Fibroblast of lung (primary cell): Measurements from ENCODE around the gene ZBTB7C. TPM values are rescaled to one million over a fixed set of nuclear protein-coding genes. Genes with fewer than 3 reads are reported as not detected.

ENCODE experiments used
- DNase-seq, 2 donors: peaks; one replicate each; pipeline versions ENCODE4 v3.0.0 to v3.0.0-alpha.2; 2010; ENCODE audit warnings: low read depth in 2 of 2
- H2AFZ ChIP-seq: 2 replicates; pipeline ENCODE4 v1.5.1; 2012; ENCODE audit warnings: low read length, control low read depth, inconsistent platforms
- H3K27ac ChIP-seq: 2 replicates; pipeline ENCODE4 v1.5.1; 2011; ENCODE audit warnings: low read length, control low read depth; ENCODE audit not compliant: insufficient read depth
- H3K27me3 ChIP-seq: 2 replicates; pipeline ENCODE4 v1.5.1; 2011; ENCODE audit warnings: mild to moderate bottlenecking, low read length; ENCODE audit not compliant: control insufficient read depth, insufficient read depth
- H3K36me3 ChIP-seq: 2 replicates; pipeline ENCODE4 v1.5.1; 2011; ENCODE audit warnings: low read length; ENCODE audit not compliant: control insufficient read depth, insufficient read depth
- H3K4me1 ChIP-seq: 2 replicates; pipeline ENCODE4 v1.5.1; 2011; ENCODE audit warnings: low read length; ENCODE audit not compliant: control insufficient read depth, insufficient read depth; ENCODE audit errors: extremely low read depth
- H3K4me2 ChIP-seq: 2 replicates; pipeline ENCODE4 v1.5.1; 2011; ENCODE audit warnings: low read length, control low read depth; ENCODE audit not compliant: insufficient read depth; ENCODE audit errors: extremely low read depth
- H3K4me3 ChIP-seq, 4 experiments: fragments of 200-600 bp in 1 of 4; sonication (generic) in 1 of 4; replicated peaks in 1 of 4; 2 replicates each; pipeline ENCODE4 v1.5.1; 2011 to 2016; ENCODE audit warnings: low read length in 4 of 4, low read depth in 3 of 4, mild to moderate bottlenecking in 3 of 4, control low read depth in 2 of 4, inconsistent platforms in 1 of 4, mixed read lengths in 1 of 4; ENCODE audit not compliant: insufficient read depth in 1 of 4; ENCODE audit errors: control extremely low read depth in 1 of 4
- H3K79me2 ChIP-seq: 2 replicates; pipeline ENCODE4 v1.5.1; 2012; ENCODE audit warnings: mild to moderate bottlenecking, low read length, inconsistent platforms; ENCODE audit not compliant: control insufficient read depth, insufficient read depth
- H3K9ac ChIP-seq: 2 replicates; pipeline ENCODE4 v1.5.1; 2011; ENCODE audit warnings: mild to moderate bottlenecking, low read length, control low read depth; ENCODE audit not compliant: insufficient read depth
- H3K9me3 ChIP-seq: 2 replicates; pipeline ENCODE4 v1.5.1; 2012; ENCODE audit warnings: low read depth, low read length; ENCODE audit not compliant: control insufficient read depth, insufficient read depth
- H4K20me1 ChIP-seq: 2 replicates; pipeline ENCODE4 v1.5.1; 2011; ENCODE audit warnings: low read length; ENCODE audit not compliant: control insufficient read depth, insufficient read depth; ENCODE audit errors: extremely low read depth
- EZH2 ChIP-seq: IDR thresholded peaks from 2 replicates; pipeline ENCODE4 v1.5.1; 2012; ENCODE audit warnings: low read length, control low read depth, mild to moderate bottlenecking; ENCODE audit errors: missing control alignments
- polyA plus RNA-seq, 2 donors: library from polyadenylated mRNA; depleted of rRNA in 1 of 2; stranded (reverse) in 1 of 2; unstranded in 1 of 2; fragments of >200 nt; gene quantifications; 2 replicates each; pipeline ENCODE4 v1.2.1, GENCODE V29; 2011 to 2012; ENCODE audit warnings: missing spikeins in 1 of 2
- total RNA-seq: library from RNA; depleted of rRNA; stranded (reverse); fragments of >200 nt; gene quantifications from 2 replicates; pipeline ENCODE4 v1.2.1, GENCODE V29; 2014
- TF ChIP-seq, protein P1 (sequence below), 2 donors: IDR thresholded peaks in 1 of 2; conservative IDR thresholded peaks in 1 of 2; 1 replicate in 1 of 2; 2 replicates in 1 of 2; pipeline ENCODE4 v1.5.1; 2011 to 2012; ENCODE audit warnings: low read length in 2 of 2, control low read depth in 1 of 2, inconsistent platforms in 1 of 2, low read depth in 1 of 2, mild to moderate bottlenecking in 1 of 2

ZBTB7C gene
- total and polyA plus RNA-seq, 2 donors (not counting 1 experiment from before 2014, with no cell fraction given), result 0.19 to 0.33 TPM

- Histone ChIP-seq H3K4me3 (no peak overlapping the region), H3K79me2 (no peaks in the 10 kb centered on the region), H3K36me3 (no peaks in the 10 kb centered on the region), H3K27ac (no peak overlapping the region), H3K4me1 (no peaks in the 10 kb centered on the region), H2AFZ (no peak overlapping the region), H3K9me3 (no peaks in the 10 kb centered on the region), H3K9ac (no peak overlapping the region), H3K4me2 (no peak overlapping the region), H4K20me1 (no peaks in the 10 kb centered on the region), H3K27me3 (peaks cover 2% of the 10 kb centered on the region)
- DNase-seq, result no peak
- no peak for TF ChIP-seq EZH2
- TF ChIP-seq, protein P1, sequence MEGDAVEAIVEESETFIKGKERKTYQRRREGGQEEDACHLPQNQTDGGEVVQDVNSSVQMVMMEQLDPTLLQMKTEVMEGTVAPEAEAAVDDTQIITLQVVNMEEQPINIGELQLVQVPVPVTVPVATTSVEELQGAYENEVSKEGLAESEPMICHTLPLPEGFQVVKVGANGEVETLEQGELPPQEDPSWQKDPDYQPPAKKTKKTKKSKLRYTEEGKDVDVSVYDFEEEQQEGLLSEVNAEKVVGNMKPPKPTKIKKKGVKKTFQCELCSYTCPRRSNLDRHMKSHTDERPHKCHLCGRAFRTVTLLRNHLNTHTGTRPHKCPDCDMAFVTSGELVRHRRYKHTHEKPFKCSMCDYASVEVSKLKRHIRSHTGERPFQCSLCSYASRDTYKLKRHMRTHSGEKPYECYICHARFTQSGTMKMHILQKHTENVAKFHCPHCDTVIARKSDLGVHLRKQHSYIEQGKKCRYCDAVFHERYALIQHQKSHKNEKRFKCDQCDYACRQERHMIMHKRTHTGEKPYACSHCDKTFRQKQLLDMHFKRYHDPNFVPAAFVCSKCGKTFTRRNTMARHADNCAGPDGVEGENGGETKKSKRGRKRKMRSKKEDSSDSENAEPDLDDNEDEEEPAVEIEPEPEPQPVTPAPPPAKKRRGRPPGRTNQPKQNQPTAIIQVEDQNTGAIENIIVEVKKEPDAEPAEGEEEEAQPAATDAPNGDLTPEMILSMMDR (conservative IDR thresholded peaks at IDR 0.05 in 1 of 2, IDR thresholded peaks at IDR 0.05 in 1 of 2; ENCODE audit: low read depth in 1 of 2, low read length in 2 of 2), result no peak
Measured at GRCh38 chr18:48320639-48320945, 88.6 kb downstream of the ZBTB7C start.

DNA sequence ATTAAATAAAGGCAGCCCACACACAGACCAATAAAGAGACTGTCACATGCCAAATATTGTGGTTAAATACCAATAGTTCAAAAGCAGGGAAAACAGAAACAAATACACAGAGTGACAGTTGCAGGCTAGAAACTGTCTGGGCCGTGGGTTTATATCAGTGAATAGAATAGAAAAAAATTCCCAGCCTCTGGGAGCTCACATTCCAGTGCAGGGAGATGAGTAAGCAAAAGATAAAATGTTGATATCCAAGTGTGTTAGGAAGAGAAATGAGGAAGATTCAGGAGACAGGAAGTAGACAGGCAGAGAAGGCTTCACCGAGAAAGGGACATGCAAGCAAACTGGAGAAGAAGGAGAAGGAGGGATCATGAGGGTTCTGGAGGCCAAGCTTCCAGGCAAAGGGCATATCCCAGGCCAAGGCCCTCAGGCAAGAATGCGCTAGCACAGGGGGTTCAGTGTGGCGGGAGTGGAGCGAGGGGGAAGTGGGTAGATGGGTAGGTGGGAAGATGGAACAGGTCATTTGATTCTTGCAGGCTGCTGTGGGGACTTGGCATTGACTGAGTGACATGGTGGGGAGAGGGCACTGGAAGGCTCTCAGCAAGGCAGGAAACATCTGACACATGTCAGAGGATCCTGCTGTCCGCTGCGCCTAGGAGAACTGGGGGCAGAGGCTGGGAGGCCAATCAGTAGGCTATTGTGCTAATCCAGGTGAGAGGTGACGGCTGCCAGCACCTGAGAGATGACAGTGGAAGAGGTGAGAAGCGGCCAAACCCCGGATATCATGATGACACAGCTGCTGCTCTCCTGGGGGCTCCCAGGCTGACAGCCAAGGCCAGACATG, 89.2 kb downstream of the ZBTB7C start:
- no peak overlapping the region for H2AFZ ChIP-seq
- H3K4me2 ChIP-seq, result no peak overlapping the region
- peak in 1 of 2 donors; percentile 67 for DNase-seq
- H3K79me2 ChIP-seq, result no peaks in the 10 kb centered on the region
- no peaks in the 10 kb centered on the region for H3K36me3 ChIP-seq
- no peak for TF ChIP-seq EZH2
- TF ChIP-seq, protein P1 (conservative IDR thresholded peaks at IDR 0.05 in 1 of 2, IDR thresholded peaks at IDR 0.05 in 1 of 2; ENCODE audit: low read depth in 1 of 2, low read length in 2 of 2), result no peak
- H3K9me3 ChIP-seq, result no peaks in the 10 kb centered on the region
- H3K9ac ChIP-seq, result no peak overlapping the region
- H3K27me3 ChIP-seq, result peaks cover 2% of the 10 kb centered on the region
- no peak overlapping the region for H3K27ac ChIP-seq
- H3K4me1 ChIP-seq, result no peaks in the 10 kb centered on the region
- no peaks in the 10 kb centered on the region for H4K20me1 ChIP-seq
- H3K4me3 ChIP-seq, result no peak overlapping the region

DNA sequence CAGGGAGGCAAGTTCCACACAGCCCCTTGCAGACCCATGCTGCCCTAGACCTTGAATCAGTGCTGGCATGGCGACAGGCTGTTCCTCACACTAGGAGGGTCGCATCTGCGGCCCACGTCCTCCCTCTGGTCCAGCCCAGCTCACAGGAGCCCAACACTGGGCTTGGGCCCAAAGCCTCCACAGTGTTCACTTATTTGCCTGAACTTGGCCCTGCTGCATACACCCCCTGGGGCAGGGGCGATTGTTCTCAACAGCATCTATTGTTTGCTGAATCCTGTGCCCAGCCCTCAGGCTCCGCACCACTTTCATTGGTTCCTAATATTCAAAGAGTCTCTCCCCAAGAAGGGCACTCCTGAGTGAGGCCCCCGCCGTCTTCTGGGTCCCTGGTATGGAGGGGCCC, 90.7 kb downstream of the ZBTB7C start:
- no peaks in the 10 kb centered on the region for H3K9me3 ChIP-seq
- no peak overlapping the region for H2AFZ ChIP-seq
- no peak overlapping the region for H3K4me2 ChIP-seq
- no peak overlapping the region for H3K27ac ChIP-seq
- TF ChIP-seq, protein P1 (conservative IDR thresholded peaks at IDR 0.05 in 1 of 2, IDR thresholded peaks at IDR 0.05 in 1 of 2; ENCODE audit: low read depth in 1 of 2, low read length in 2 of 2), result no peak
- no peak for TF ChIP-seq EZH2
- no peak for DNase-seq
- no peak overlapping the region for H3K9ac ChIP-seq
- H3K79me2 ChIP-seq, result no peaks in the 10 kb centered on the region
- H3K27me3 ChIP-seq, result no peaks in the 10 kb centered on the region
- H4K20me1 ChIP-seq, result no peaks in the 10 kb centered on the region
- H3K4me1 ChIP-seq, result no peaks in the 10 kb centered on the region
- no peak overlapping the region for H3K4me3 ChIP-seq
- H3K36me3 ChIP-seq, result no peaks in the 10 kb centered on the region
